Cardiac muscle cell (in vitro differentiated cells and primary cell): ENCODE results near the gene CMTR1. TPM values are rescaled to one million over a fixed set of nuclear protein-coding genes. Genes with fewer than 3 reads are reported as not detected.

Experiments
- DNase-seq, 2 donors: peaks; one replicate each; pipeline versions ENCODE4 v3.0.0 to v3.0.0-alpha.2; 2010 to 2017; ENCODE audit warnings: low read depth in 1 of 2, low spot score in 1 of 2
- H3K27ac ChIP-seq: fragments of 200-600 bp; sonication (generic); 2 replicates; pipeline ENCODE4 v1.5.1; 2016
- H3K27me3 ChIP-seq: fragments of 200-600 bp; sonication (generic); 2 replicates; pipeline ENCODE4 v1.6.0; 2016; ENCODE audit warnings: control low read depth
- H3K36me3 ChIP-seq: fragments of 200-600 bp; sonication (generic); 2 replicates; pipeline ENCODE4 v1.5.1; 2016; ENCODE audit warnings: control low read depth
- H3K4me1 ChIP-seq: fragments of 200-600 bp; sonication (generic); 2 replicates; pipeline ENCODE4 v1.8.1; 2017; ENCODE audit warnings: low read depth, mild to moderate bottlenecking, mixed run types
- H3K4me3 ChIP-seq: fragments of 200-600 bp; sonication (generic); 2 replicates; pipeline ENCODE4 v1.5.1; 2016; ENCODE audit warnings: mild to moderate bottlenecking
- H3K9me3 ChIP-seq: fragments of 200-600 bp; sonication (generic); 2 replicates; pipeline ENCODE4 v1.5.1; 2017; ENCODE audit warnings: low read depth, mild to moderate bottlenecking, control low read depth
- CTCF ChIP-seq: IDR thresholded peaks from 2 replicates; pipeline ENCODE4 v1.5.1; 2012; ENCODE audit warnings: low read depth, mild to moderate bottlenecking, low read length
- polyA plus RNA-seq: library from polyadenylated mRNA; unstranded; fragments of >200 nt; fragmentation: Nextera tagmentation; extraction: Ambion mirVana; gene quantifications from 2 replicates; pipeline ENCODE4 v1.2.1, GENCODE V29; 2016
- total RNA-seq: library from RNA; depleted of rRNA; stranded (reverse); fragments of >200 nt; gene quantifications from 2 replicates; pipeline ENCODE4 v1.2.3, GENCODE V29; 2016

CMTR1 gene
- total and polyA plus RNA-seq, 2 experiments from 2014 or later, result 41.2 to 53.3 TPM

GRCh38 chr6:37451441-37452193, 18.6 kb downstream of the CMTR1 start:
- H3K27me3 ChIP-seq, result no peaks in the 10 kb centered on the region
- no peak overlapping the region for H3K4me3 ChIP-seq
- no peak overlapping the region for H3K27ac ChIP-seq
- no peaks in the 10 kb centered on the region for H3K9me3 ChIP-seq
- no peak for TF ChIP-seq CTCF
- no peaks in the 10 kb centered on the region for H3K4me1 ChIP-seq
- peak in 1 of 2 donors; percentile 32 for DNase-seq
- peaks cover 38% of the 10 kb centered on the region for H3K36me3 ChIP-seq

GRCh38 chr6:37452522-37452921, 19.5 kb downstream of the CMTR1 start:
- Histone ChIP-seq H3K4me1 (no peaks in the 10 kb centered on the region), H3K27me3 (no peaks in the 10 kb centered on the region), H3K9me3 (no peaks in the 10 kb centered on the region), H3K4me3 (no peak overlapping the region), H3K36me3 (peaks cover 30% of the 10 kb centered on the region), H3K27ac (no peak overlapping the region)
- TF ChIP-seq CTCF, result no peak
- DNase-seq, result no peak

GRCh38 chr6:37454420-37455140, 21.6 kb downstream of the CMTR1 start:
- Histone ChIP-seq H3K36me3 (peaks cover 36% of the 10 kb centered on the region), H3K27ac (no peak overlapping the region)

GRCh38 chr6:37456126-37456525, 23.1 kb downstream of the CMTR1 start:
- peak in 1 of 2 donors; percentile 38 for DNase-seq
- Histone ChIP-seq H3K4me3 (no peak overlapping the region), H3K9me3 (no peaks in the 10 kb centered on the region), H3K4me1 (peaks cover 13% of the 10 kb centered on the region), H3K36me3 (peaks cover 21% of the 10 kb centered on the region), H3K27me3 (no peaks in the 10 kb centered on the region), H3K27ac (no peak overlapping the region)
- no peak for TF ChIP-seq CTCF

More at GRCh38 chr6:37454420-37455140, 21.6 kb downstream of the CMTR1 start:
- H3K4me1 ChIP-seq, result peaks cover 2% of the 10 kb centered on the region
- H3K27me3 ChIP-seq, result no peaks in the 10 kb centered on the region
- no peak for DNase-seq
- no peaks in the 10 kb centered on the region for H3K9me3 ChIP-seq
- TF ChIP-seq CTCF, result no peak
- no peak overlapping the region for H3K4me3 ChIP-seq

GRCh38 chr6:37456816-37457560, 24.0 kb downstream of the CMTR1 start:
- Histone ChIP-seq H3K4me3 (no peak overlapping the region), H3K27ac (no peak overlapping the region), H3K9me3 (no peaks in the 10 kb centered on the region), H3K27me3 (no peaks in the 10 kb centered on the region), H3K4me1 (peaks cover 13% of the 10 kb centered on the region), H3K36me3 (peaks cover 17% of the 10 kb centered on the region)
- no peak for TF ChIP-seq CTCF
- peak in 1 of 2 donors; percentile 87 for DNase-seq
